DND-41 (cell line): ENCODE data around the gene NUDT22.

Source experiments
- ATAC-seq: fragments of 200-7000 bp; cut with Tn5 transposase; 3 replicates; pipeline ENCODE4 v1.9.1; 2021; ENCODE audit warnings: low read depth; ENCODE audit not compliant: insufficient read depth
- DNase-seq: peaks from one replicate; pipeline ENCODE4 v3.0.0-alpha.2; 2020
- H2AFZ ChIP-seq: 2 replicates; pipeline ENCODE4 v1.6.0; 2012; ENCODE audit warnings: low read depth, low read length
- H3K27ac ChIP-seq: 2 replicates; pipeline ENCODE4 v1.5.1; 2012; ENCODE audit warnings: low read length, inconsistent platforms
- H3K27me3 ChIP-seq: fragments of 200-600 bp; sonication (generic); 2 replicates; pipeline ENCODE4 v1.6.0; 2012; ENCODE audit warnings: low read length, mild to moderate bottlenecking, inconsistent platforms; ENCODE audit not compliant: insufficient read depth, poor library complexity
- H3K36me3 ChIP-seq: 2 replicates; pipeline ENCODE4 v1.5.1; 2012; ENCODE audit warnings: low read length, inconsistent platforms; ENCODE audit not compliant: insufficient read depth
- H3K4me1 ChIP-seq: 2 replicates; pipeline ENCODE4 v1.5.1; 2012; ENCODE audit warnings: mild to moderate bottlenecking, low read length; ENCODE audit not compliant: insufficient read depth
- H3K4me2 ChIP-seq: 2 replicates; pipeline ENCODE4 v1.6.0; 2012; ENCODE audit warnings: mild to moderate bottlenecking, moderate library complexity, low read length, inconsistent platforms; ENCODE audit not compliant: insufficient read depth
- H3K4me3 ChIP-seq, 2 experiments: fragments of 200-600 bp in 1 of 2; shearing (Covaris generic) in 1 of 2; 2 replicates each; pipeline ENCODE4 v1.5.1; 2012 to 2016; ENCODE audit warnings: inconsistent platforms in 2 of 2, low read length in 2 of 2, mild to moderate bottlenecking in 2 of 2, low read depth in 1 of 2, moderate library complexity in 1 of 2
- H3K79me2 ChIP-seq: 2 replicates; pipeline ENCODE4 v1.6.0; 2012; ENCODE audit warnings: low read length, inconsistent platforms; ENCODE audit not compliant: insufficient read depth
- H3K9ac ChIP-seq: 2 replicates; pipeline ENCODE4 v1.6.0; 2012; ENCODE audit warnings: low read depth, mild to moderate bottlenecking, inconsistent platforms, low read length, moderate library complexity
- H3K9me3 ChIP-seq: 2 replicates; pipeline ENCODE4 v1.5.1; 2012; ENCODE audit warnings: low read length, moderate library complexity, mild to moderate bottlenecking, inconsistent platforms; ENCODE audit not compliant: insufficient read depth, severe bottlenecking
- H4K20me1 ChIP-seq: 2 replicates; pipeline ENCODE4 v1.6.0; 2012; ENCODE audit warnings: low read length; ENCODE audit not compliant: insufficient read depth
- EZH2 ChIP-seq: IDR thresholded peaks from 3 replicates; pipeline ENCODE4 v1.6.1; 2012; ENCODE audit warnings: borderline replicate concordance, low read depth, mild to moderate bottlenecking, moderate library complexity, low read length, inconsistent platforms; ENCODE audit not compliant: severe bottlenecking
- TF ChIP-seq, protein P1 (sequence below): IDR thresholded peaks from 2 replicates; pipeline ENCODE4 v1.5.1; 2012; ENCODE audit warnings: borderline replicate concordance, low read length, moderate library complexity, mild to moderate bottlenecking; ENCODE audit not compliant: poor library complexity, severe bottlenecking; ENCODE audit errors: extremely low read depth

The NUDT22 gene

DNA sequence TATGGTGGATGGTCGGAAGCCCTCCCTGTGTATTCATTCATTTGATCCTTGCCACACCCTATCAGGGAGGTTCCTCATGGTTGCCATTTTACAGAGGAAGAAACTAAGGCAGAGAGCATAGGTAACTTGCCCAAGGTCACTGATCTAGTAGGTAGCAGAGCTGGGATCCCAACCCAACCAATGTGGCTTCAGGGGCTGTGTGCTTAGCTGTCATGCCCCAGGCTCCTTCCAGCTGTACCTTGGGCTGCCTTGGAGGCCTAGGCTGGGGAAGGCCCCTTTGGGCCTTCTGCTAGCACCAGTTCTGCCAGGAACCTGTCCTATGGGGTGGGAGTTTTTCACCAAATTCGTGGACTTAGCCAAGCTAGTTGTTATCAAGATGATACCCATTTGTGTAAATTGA is 49.8 kb downstream of the NUDT22 start:
- TF ChIP-seq, protein P1, sequence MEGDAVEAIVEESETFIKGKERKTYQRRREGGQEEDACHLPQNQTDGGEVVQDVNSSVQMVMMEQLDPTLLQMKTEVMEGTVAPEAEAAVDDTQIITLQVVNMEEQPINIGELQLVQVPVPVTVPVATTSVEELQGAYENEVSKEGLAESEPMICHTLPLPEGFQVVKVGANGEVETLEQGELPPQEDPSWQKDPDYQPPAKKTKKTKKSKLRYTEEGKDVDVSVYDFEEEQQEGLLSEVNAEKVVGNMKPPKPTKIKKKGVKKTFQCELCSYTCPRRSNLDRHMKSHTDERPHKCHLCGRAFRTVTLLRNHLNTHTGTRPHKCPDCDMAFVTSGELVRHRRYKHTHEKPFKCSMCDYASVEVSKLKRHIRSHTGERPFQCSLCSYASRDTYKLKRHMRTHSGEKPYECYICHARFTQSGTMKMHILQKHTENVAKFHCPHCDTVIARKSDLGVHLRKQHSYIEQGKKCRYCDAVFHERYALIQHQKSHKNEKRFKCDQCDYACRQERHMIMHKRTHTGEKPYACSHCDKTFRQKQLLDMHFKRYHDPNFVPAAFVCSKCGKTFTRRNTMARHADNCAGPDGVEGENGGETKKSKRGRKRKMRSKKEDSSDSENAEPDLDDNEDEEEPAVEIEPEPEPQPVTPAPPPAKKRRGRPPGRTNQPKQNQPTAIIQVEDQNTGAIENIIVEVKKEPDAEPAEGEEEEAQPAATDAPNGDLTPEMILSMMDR: no peak
- TF ChIP-seq EZH2: no peak
- DNase-seq: no peak
- no peaks in the 10 kb centered on the region for H3K9me3 ChIP-seq
- H3K4me3 ChIP-seq: no peak overlapping the region
- H3K27me3 ChIP-seq: no peaks in the 10 kb centered on the region
- no peak overlapping the region for H3K27ac ChIP-seq
- H3K79me2 ChIP-seq: peaks cover 28% of the 10 kb centered on the region
- ATAC-seq: no peak
- no peak overlapping the region for H3K9ac ChIP-seq
- no peaks in the 10 kb centered on the region for H4K20me1 ChIP-seq
- H3K4me2 ChIP-seq: no peak overlapping the region
- H2AFZ ChIP-seq: no peak overlapping the region
- H3K4me1 ChIP-seq: peaks cover 17% of the 10 kb centered on the region
- H3K36me3 ChIP-seq: peaks cover 32% of the 10 kb centered on the region

DNA sequence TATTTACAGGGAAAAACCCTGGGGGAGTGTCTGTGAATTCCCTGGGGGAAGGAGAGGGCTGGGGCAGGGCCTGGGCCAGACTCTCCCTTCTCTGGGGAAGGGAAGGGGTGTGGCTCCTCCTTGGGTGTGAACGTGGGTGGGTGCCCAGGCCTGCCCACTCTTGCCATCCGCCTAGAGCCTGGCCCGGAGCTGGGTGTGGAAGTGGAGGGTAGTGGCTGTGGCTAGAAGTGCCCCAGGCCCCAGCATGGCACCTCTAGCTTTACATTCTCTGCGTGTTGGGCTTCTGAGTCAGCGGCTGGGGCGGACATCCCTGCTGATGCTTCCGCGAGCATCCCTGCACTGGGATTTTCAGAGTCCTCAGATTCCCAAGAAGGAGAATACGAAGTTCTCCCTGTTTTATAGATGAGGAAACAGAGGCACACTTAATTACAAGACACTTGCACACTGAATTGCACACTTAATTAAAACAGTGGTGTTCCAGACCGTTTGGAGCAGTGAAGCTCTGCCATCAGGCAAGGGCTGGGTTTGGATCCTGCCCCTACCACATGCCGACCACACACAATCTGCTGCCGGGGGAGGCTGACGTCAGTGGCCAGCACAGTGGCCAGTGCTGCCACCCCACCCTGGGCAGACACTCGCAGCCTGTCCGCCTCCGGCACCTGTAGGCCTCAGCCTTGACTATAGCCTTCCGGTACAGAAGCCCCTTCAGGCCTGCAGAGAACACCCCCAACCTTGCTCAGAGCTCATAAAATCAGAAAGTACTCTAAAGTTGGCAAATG is 50.8 kb downstream of the NUDT22 start:
- ATAC-seq (no peak), DNase-seq (no peak)
- Histone ChIP-seq H3K9ac (no peak overlapping the region), H3K79me2 (peaks cover 23% of the 10 kb centered on the region), H2AFZ (no peak overlapping the region), H4K20me1 (no peaks in the 10 kb centered on the region), H3K9me3 (no peaks in the 10 kb centered on the region), H3K27ac (no peak overlapping the region), H3K36me3 (peaks cover 33% of the 10 kb centered on the region), H3K27me3 (no peaks in the 10 kb centered on the region), H3K4me1 (peaks cover 9% of the 10 kb centered on the region), H3K4me2 (no peak overlapping the region), H3K4me3 (no peak overlapping the region)
- TF ChIP-seq, protein P1: no peak
- TF ChIP-seq EZH2: no peak

DNA sequence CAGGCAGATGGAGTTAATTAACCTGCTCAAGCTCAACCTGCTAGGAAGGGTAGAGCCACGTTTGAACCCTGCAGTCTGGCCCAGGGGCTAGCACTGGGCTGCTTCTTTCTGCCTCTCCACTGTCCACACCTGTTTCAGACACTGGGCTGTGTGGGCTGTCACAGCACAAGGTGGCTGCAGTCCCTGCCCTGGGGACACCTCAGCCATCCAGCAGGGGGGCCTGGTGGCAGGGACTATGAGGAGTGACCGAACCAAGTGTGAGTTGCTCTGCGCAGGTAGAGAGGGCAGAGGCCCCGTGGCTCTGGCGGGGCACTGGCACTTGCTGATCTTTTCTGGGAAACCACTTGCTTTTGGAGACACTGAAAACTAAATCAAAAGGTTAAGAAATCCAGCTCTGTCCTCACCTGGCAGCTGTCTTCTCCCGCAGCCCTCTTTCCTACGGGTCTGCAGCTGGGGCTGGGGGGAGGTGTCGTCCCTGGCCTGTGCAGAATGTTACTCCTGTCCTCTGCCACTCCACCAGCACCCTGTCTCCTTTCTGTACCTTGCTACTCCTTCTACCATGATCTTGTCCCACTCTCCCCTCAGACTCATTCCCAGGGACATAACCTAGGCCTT is 52.6 kb downstream of the NUDT22 start:
- Histone ChIP-seq H3K9me3 (no peaks in the 10 kb centered on the region), H3K9ac (no peak overlapping the region), H3K27ac (no peak overlapping the region)

More for the DNA sequence above, 52.6 kb downstream of the NUDT22 start:
- H3K79me2 ChIP-seq: peaks cover 27% of the 10 kb centered on the region
- no peak overlapping the region for H2AFZ ChIP-seq
- no peak for TF ChIP-seq EZH2
- TF ChIP-seq, protein P1: no peak
- H3K36me3 ChIP-seq: peaks cover 47% of the 10 kb centered on the region
- no peaks in the 10 kb centered on the region for H4K20me1 ChIP-seq
- H3K4me2 ChIP-seq: no peak overlapping the region
- H3K4me3 ChIP-seq: no peak overlapping the region
- no peaks in the 10 kb centered on the region for H3K27me3 ChIP-seq
- ATAC-seq (no peak), DNase-seq (no peak)
- H3K4me1 ChIP-seq: peaks cover 9% of the 10 kb centered on the region
